ENCODE data around the gene RNF145. TPM values are rescaled to one million over a fixed set of nuclear protein-coding genes. Genes with fewer than 3 reads are reported as not detected.

Gene RNF145
- total and polyA plus RNA-seq, 2 of the 13 experiments (the other 11 are each of a cell fraction or from before 2014, with no cell fraction given), result 24.6 TPM

- TF ChIP-seq, protein P1, sequence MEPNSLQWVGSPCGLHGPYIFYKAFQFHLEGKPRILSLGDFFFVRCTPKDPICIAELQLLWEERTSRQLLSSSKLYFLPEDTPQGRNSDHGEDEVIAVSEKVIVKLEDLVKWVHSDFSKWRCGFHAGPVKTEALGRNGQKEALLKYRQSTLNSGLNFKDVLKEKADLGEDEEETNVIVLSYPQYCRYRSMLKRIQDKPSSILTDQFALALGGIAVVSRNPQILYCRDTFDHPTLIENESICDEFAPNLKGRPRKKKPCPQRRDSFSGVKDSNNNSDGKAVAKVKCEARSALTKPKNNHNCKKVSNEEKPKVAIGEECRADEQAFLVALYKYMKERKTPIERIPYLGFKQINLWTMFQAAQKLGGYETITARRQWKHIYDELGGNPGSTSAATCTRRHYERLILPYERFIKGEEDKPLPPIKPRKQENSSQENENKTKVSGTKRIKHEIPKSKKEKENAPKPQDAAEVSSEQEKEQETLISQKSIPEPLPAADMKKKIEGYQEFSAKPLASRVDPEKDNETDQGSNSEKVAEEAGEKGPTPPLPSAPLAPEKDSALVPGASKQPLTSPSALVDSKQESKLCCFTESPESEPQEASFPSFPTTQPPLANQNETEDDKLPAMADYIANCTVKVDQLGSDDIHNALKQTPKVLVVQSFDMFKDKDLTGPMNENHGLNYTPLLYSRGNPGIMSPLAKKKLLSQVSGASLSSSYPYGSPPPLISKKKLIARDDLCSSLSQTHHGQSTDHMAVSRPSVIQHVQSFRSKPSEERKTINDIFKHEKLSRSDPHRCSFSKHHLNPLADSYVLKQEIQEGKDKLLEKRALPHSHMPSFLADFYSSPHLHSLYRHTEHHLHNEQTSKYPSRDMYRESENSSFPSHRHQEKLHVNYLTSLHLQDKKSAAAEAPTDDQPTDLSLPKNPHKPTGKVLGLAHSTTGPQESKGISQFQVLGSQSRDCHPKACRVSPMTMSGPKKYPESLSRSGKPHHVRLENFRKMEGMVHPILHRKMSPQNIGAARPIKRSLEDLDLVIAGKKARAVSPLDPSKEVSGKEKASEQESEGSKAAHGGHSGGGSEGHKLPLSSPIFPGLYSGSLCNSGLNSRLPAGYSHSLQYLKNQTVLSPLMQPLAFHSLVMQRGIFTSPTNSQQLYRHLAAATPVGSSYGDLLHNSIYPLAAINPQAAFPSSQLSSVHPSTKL (CRISPR knock-in tag; IDR thresholded peaks at IDR 0.05), result peak; percentile 84
- TF ChIP-seq JDP2 (CRISPR knock-in tag; IDR thresholded peaks at IDR 0.05; ENCODE audit: borderline replicate concordance), result no peak
- no peak for TF ChIP-seq RFXANK (CRISPR knock-in tag; IDR thresholded peaks at IDR 0.05)
- TF ChIP-seq, protein P2, sequence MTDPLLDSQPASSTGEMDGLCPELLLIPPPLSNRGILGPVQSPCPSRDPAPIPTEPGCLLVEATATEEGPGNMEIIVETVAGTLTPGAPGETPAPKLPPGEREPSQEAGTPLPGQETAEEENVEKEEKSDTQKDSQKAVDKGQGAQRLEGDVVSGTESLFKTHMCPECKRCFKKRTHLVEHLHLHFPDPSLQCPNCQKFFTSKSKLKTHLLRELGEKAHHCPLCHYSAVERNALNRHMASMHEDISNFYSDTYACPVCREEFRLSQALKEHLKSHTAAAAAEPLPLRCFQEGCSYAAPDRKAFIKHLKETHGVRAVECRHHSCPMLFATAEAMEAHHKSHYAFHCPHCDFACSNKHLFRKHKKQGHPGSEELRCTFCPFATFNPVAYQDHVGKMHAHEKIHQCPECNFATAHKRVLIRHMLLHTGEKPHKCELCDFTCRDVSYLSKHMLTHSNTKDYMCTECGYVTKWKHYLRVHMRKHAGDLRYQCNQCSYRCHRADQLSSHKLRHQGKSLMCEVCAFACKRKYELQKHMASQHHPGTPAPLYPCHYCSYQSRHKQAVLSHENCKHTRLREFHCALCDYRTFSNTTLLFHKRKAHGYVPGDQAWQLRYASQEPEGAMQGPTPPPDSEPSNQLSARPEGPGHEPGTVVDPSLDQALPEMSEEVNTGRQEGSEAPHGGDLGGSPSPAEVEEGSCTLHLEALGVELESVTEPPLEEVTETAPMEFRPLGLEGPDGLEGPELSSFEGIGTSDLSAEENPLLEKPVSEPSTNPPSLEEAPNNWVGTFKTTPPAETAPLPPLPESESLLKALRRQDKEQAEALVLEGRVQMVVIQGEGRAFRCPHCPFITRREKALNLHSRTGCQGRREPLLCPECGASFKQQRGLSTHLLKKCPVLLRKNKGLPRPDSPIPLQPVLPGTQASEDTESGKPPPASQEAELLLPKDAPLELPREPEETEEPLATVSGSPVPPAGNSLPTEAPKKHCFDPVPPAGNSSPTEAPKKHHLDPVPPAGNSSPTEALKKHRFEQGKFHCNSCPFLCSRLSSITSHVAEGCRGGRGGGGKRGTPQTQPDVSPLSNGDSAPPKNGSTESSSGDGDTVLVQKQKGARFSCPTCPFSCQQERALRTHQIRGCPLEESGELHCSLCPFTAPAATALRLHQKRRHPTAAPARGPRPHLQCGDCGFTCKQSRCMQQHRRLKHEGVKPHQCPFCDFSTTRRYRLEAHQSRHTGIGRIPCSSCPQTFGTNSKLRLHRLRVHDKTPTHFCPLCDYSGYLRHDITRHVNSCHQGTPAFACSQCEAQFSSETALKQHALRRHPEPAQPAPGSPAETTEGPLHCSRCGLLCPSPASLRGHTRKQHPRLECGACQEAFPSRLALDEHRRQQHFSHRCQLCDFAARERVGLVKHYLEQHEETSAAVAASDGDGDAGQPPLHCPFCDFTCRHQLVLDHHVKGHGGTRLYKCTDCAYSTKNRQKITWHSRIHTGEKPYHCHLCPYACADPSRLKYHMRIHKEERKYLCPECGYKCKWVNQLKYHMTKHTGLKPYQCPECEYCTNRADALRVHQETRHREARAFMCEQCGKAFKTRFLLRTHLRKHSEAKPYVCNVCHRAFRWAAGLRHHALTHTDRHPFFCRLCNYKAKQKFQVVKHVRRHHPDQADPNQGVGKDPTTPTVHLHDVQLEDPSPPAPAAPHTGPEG (CRISPR knock-in tag; IDR thresholded peaks at IDR 0.05), result no peak
- peak; percentile 88 for TF ChIP-seq BCL6 (CRISPR knock-in tag; IDR thresholded peaks at IDR 0.05)
- no peak for TF ChIP-seq ZSCAN5A (CRISPR knock-in tag; IDR thresholded peaks at IDR 0.05; ENCODE audit: borderline replicate concordance)
- no peak for TF ChIP-seq ZNF816 (CRISPR knock-in tag; IDR thresholded peaks at IDR 0.05; ENCODE audit: borderline replicate concordance)
- TF ChIP-seq ZNF530 (CRISPR knock-in tag; IDR thresholded peaks at IDR 0.05; ENCODE audit: low read depth), result no peak
- no peak for TF ChIP-seq ZNF275 (CRISPR knock-in tag; IDR thresholded peaks at IDR 0.05; ENCODE audit: borderline replicate concordance)
- no peak for TF ChIP-seq SMARCE1 (IDR thresholded peaks at IDR 0.05; ENCODE audit: borderline replicate concordance)
- no peak for TF ChIP-seq HMGA1 (CRISPR knock-in tag; conservative IDR thresholded peaks at IDR 0.05)
- TF ChIP-seq ZNF777 (CRISPR knock-in tag; IDR thresholded peaks at IDR 0.05), result no peak
- no peak for TF ChIP-seq TP53 (CRISPR knock-in tag; conservative IDR thresholded peaks at IDR 0.05)
- TF ChIP-seq ZNF747 (CRISPR knock-in tag; IDR thresholded peaks at IDR 0.05; ENCODE audit: borderline replicate concordance), result no peak
- TF ChIP-seq, protein P3, sequence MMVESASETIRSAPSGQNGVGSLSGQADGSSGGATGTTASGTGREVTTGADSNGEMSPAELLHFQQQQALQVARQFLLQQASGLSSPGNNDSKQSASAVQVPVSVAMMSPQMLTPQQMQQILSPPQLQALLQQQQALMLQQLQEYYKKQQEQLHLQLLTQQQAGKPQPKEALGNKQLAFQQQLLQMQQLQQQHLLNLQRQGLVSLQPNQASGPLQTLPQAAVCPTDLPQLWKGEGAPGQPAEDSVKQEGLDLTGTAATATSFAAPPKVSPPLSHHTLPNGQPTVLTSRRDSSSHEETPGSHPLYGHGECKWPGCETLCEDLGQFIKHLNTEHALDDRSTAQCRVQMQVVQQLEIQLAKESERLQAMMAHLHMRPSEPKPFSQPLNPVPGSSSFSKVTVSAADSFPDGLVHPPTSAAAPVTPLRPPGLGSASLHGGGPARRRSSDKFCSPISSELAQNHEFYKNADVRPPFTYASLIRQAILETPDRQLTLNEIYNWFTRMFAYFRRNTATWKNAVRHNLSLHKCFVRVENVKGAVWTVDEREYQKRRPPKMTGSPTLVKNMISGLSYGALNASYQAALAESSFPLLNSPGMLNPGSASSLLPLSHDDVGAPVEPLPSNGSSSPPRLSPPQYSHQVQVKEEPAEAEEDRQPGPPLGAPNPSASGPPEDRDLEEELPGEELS (CRISPR knock-in tag; IDR thresholded peaks at IDR 0.05), result peak; percentile 50; the same call in 1 of the 2 replicates
These were observed 48.4 kb upstream of the RNF145 start (continued) for GRCh38 chr5:159257629-159258283.

Measured in HepG2 (cell line).